GM18517 (cell line): ENCODE measurements around the gene MPP1.
A peak's percentile ranks its signal among the peaks of the same experiment; 100 is the strongest.

Experiments
- ATAC-seq: cut with Tn5 transposase; IDR thresholded peaks from one replicate; pipeline ENCODE4 v1.9.1; 2021; ENCODE audit warnings: mild to moderate bottlenecking, moderate library complexity; ENCODE audit not compliant: unreplicated experiment

Gene MPP1

DNA sequence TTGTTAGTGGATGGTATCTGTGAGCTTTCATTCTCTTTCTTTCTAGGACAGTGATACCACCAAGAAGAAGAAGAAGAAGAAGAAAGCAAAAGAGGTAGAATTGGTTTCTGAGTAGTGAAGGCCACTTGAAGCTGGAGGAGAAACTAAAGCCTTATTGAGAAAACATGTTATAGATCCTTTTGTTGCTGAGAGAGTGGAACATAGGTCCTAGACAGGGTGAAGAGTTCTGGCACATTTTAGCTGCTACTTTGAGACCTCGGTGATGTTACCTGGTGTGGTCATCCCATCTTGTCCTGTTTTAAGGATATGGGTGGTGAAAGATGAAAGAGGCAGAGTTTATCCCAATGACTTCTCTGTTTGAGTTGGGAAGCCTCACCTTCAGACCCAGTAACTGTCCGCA, 28.5 kb downstream of the MPP1 start:
- no peak for ATAC-seq

DNA sequence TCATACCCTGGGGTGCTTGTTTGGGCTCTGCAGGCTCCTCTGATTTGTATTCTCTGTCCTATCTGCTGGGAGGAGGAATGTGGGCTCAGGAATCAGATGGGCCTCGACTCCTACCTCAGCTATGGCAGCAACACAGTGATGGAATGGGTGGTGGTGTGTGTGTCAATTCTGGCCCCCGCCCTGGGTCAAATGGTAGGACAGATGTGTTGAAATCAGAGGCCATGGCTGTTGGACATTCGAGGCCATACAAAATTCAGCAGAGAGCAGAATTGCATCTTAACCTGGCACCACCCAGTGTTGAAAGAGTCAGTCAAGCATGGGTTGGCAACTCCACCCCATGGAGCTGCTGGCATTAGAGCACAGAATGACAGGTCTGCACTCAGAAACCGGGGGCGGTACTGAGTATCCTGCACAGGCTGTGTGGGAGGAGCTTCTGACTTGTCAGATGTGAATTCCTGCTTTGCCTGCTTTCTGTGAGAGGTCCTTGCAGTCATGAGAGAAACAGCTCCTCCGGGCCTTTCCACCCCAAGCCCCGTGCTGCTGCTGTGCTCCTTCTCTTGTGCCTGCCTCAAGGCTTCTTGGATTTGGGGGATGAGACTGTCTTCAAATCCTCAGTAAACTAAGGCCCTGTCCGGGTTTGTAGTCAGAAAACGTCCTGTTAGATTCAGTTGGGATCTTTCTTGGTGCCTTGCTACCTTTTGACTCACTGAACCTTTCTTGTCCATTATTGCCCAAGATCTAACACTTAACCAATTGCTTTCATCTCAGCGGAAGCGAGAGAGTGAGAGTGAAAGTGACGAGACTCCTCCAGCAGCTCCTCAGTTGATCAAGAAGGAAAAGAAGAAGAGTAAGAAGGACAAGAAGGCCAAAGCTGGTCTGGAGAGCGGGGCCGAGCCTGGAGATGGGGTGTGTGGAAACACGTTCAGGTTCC, 29.6 kb downstream of the MPP1 start:
- no peak for ATAC-seq

DNA sequence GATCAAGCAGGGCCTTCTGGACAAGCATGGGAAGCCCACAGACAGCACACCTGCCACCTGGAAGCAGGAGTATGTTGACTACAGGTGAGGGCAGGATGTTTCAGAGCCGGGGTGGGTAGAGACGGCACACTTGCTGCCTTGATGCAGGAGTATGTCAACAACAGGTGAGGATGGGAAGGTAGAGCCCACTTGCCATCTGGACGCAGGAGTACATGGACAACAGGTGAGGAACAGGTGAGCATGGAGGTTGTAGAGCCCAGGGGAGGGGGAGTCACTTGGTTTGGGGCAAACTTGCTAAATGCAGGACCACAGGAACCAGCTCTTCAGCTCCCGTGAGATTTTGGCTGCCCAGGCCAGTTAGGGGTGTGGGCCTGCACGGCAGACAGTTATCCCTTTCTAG, 30.7 kb downstream of the MPP1 start:
- ATAC-seq, result no peak

DNA sequence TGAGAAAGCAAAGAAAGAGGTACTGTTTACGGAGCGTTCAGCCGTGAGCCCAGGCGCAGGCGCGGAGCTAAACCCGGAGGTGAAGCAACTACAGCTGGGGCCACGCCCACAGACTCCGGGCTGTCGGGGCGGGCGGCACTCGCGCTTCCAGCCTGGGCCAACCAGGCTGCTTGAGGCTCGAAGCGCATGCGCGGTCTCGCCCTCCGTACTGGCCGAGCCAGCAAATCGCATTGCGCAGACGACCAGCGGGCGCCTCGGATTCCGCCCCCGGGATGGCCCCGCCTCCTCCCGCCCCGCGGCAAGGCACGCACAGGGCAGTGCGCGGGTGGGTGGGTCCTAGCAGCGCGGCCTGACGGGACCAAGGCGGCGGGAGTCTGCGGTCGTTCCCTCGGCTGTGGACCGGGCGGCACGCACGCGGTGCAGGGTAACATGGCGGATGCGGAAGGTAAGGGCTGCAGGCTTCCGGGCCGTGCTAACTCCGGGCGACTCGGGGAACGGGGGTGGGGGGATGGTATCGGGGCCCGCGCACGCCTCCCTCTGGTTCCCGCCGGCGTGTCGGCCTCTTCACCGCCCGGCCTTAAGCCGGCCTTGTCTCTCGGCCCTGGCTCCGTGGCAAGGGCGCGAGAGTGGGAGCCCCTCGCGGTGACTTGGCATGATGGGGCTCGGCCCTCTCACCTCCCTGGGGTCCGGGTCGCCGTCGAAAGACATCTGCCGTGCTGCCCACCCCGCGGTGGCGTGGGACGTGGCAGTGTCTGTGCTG, 42.6 kb downstream of the MPP1 start, which contains the start of gene DKC1:
Gene DKC1, plus strand, starts transcription at position 328 of the 760 bp plus-strand sequence. Its CDS starts 102 bp downstream, at position 430.
- ATAC-seq, result peak; percentile 88

GRCh38 chrX:154761977-154762536, 43.2 kb downstream of the MPP1 start:
- no peak for ATAC-seq

DNA sequence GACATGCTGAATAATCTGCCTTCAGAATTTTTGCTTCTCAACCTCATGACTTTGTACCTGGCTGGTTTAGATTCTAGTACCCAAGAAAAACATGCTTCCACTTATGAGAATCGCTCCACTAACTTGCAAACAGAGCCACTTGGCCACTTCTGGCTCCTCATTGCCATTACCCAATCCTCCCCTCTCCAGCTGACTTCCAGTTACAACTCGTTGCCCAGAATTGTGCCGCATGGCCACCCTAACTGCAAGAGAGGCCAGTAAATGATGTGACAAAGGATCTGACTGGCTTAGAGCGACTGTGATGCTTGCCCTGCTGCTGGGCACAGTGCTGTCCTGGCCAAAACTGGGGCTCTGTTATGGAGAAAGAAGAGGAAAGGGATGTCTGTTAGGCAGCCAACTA, 46.6 kb downstream of the MPP1 start:
- no peak for ATAC-seq

- no peak for ATAC-seq
Observed at GRCh38 chrX:154751669-154752271, 53.5 kb downstream of the MPP1 start.

GRCh38 chrX:154751203-154751668, 54.0 kb downstream of the MPP1 start:
- ATAC-seq, result no peak

DNA sequence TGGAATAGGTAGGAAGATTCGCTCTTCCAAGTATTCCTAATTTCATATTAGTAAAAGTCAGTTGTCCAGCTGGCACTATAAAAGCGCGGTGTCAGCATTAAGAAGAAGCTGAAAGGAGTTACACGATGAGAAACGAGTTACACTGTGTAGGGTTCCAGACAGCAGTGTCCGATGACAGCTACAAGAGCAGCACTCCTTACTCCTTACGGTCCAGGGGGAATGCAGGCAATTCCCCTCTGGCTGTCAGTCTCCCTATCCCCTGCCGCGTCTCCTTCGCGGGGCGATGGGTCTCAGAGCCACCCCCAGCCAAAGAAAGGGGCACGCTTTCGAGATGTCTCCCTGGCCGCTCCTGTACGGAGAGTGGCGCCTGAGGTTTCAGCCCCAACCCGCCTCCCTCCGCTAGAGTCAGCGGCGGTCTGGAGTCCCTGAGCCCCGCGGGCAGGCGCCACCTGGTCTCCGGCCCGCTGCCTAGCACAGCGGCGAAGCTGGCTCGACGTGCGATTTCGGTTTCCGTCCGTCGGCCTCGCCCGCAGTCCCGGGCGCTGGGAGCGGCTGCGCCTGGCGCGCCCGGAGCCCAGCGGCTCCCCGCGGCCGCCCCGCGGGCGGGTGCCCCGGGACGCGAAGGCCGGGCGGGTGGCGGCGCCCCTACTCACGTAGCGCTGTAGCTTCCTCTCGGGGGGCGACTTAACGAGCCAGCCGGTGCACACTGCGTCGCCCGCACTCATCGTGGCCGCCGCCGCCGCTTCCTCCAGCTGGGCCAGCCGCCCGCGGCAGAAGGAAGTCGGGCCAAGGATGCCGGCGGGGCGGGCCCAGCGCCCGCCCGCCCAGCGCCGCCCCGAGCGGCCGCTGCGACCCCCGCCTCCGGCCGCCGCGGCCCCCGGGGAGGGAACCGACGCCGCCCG, 54.7 kb downstream of the MPP1 start, which contains the start of gene GAB3:
Gene GAB3, minus strand, starts transcription at position 777 of the 902 bp plus-strand sequence. Its CDS starts 52 bp downstream, at position 725.
- ATAC-seq, result peak; percentile 50

GRCh38 chrX:154749856-154750255, 55.4 kb downstream of the MPP1 start:
- ATAC-seq, result no peak

DNA sequence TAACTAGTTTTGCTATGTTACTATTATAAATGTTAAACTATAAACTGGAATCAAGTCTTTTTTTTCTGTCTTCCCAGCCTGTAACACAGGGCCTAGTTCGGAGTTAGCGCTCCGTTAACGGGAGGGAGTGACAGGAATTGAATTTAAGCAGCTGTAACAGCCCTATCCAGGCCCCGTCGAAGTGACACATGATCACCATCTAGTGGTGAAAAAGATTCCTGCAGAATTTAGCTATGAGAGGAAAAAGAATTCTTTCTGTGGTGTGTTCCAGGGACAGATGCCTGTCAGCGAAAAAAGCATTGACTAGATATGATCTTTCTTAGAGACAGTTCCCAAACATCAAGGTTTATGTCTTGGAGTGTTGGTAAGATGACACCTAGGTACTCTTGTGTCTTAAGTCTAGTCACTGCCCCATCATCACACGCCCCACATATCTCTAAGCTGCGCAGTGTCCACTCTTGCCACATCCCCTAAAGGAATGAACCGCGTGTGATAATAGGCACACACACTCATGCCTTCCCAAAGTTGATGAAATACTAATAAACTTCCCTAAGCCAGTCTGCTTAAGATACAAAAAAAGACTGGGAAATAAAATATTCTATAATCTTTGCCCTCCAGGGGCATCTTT, 56.5 kb downstream of the MPP1 start:
- ATAC-seq, result peak; percentile 57

DNA sequence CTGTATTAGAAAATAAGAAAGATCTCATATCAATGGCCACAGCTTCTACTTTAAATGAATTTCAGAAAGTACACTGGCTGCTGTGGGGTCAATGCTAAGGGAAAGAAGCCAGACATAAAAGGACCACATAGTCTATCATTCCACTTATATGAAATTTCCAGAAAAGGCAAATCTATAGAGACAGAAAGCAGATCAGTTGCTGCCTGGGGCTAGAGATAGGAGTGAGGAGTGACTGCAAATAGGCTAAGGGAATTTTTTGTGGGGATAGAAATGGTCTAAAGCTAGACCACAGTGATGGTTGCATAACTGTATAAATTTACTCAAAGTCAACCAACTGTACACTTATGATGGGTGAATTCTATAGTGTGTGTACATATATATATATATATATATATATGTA, 62.7 kb downstream of the MPP1 start:
- no peak for ATAC-seq

DNA sequence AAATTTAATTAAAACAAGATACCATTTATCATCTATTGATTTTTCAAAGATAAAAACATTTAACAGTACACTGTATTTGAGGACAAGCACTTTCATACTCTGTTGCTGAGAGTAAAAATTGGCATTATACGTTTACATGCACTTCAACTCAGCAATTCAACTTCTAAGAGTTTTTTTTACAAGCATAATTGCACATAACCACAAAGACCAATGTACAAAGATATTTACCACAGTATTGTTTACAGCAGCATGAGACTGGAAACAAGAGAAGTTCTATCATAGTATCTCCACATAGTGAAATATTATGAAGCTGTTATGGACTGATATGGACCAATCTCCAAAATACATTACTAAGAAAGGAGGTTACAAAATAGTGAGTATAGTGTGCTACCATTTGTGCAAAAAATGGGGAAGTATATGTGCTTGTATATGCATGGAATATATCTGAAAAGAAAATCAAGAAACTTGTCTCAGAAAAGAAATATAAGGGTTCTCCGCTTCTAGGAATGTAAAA, 65.3 kb downstream of the MPP1 start:
- no peak for ATAC-seq

- no peak for ATAC-seq
Observed at GRCh38 chrX:154738011-154738738, 67.1 kb downstream of the MPP1 start.

GRCh38 chrX:154737136-154737535, 68.1 kb downstream of the MPP1 start:
- no peak for ATAC-seq

- no peak for ATAC-seq
Observed at GRCh38 chrX:154735695-154736393, 69.4 kb downstream of the MPP1 start.

DNA sequence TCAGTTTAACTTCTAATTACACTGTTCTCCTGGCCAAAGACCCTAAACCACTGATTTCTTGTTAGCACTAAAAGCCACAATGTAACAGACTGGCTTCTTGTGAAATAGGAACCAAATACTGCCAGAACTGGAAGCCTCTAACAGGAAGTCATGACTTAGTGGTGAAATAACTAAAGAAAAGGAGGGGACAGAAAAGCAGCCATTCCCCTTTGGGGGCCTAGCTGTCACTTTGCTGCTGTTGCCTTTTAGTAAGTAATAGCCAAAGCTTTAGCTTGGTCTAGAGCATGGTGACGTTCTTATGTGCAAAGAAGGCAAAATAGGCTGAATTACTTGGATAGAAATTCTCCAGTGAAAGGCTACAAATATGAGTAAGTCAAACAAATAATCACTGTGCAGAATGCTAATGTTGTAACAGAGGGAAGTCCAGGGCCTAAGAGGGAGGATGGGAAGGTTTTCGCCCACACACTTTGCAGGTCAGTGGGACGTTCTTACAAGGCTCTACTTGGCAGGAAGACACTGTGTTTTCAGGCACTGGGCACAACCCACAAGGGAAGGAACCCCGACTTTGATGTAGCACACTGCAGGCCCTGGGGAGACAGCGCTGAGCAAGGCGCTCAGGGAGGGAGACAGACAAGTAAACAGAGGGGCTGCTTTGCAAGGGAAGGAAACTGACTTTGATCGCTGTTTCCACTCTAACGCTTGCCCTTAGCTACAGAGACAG, 71.1 kb downstream of the MPP1 start:
- ATAC-seq, result no peak
